PC-3 (cell line): ENCODE data around the gene STING1. TPM values are rescaled to one million over a fixed set of nuclear protein-coding genes. Genes with fewer than 3 reads are reported as not detected.

Experiments used
- ATAC-seq: fragments of 200-7000 bp; cut with Tn5 transposase; 2 replicates; pipeline ENCODE4 v1.9.1; 2020; ENCODE audit warnings: mild to moderate bottlenecking, moderate library complexity
- BruUV-seq: library from RNA; stranded (reverse); fragments of 400-500 nt; replicated peaks from 2 replicates; lab custom pipeline; 2021; lab: Mats Ljungman, UMichigan
- CTCF ChIA-PET: fragments of 300-600 bp; sonication (Branson Sonifier 250); formaldehyde crosslinking; loops from one replicate; lab custom pipeline; 2022; ENCODE audit warnings: antibody characterized with exemption; lab: Charles Lee
- POLR2A ChIA-PET: fragments of 300-600 bp; sonication (Branson Sonifier 250); formaldehyde crosslinking; loops from one replicate; lab custom pipeline; 2022; ENCODE audit warnings: antibody characterized with exemption; ENCODE audit not compliant: unreplicated experiment; lab: Charles Lee
- DNase-seq: peaks from one replicate; pipeline ENCODE4 v3.0.0-alpha.2; 2015
- H2AFZ ChIP-seq: fragments of 300-600 bp; sonication (generic); 2 replicates; pipeline ENCODE4 v1.6.0; 2016; ENCODE audit warnings: antibody characterized with exemption, low read length
- H3F3A ChIP-seq: fragments of 300-600 bp; sonication (generic); one replicate; pipeline ENCODE4 v1.6.0; 2017; ENCODE audit warnings: antibody characterized with exemption, low read length, control low read depth, mild to moderate bottlenecking; ENCODE audit not compliant: unreplicated experiment
- H3K27ac ChIP-seq: fragments of 300-600 bp; sonication (generic); 2 replicates; pipeline ENCODE4 v1.5.1; 2016; ENCODE audit warnings: mild to moderate bottlenecking, low read length
- H3K27me3 ChIP-seq: fragments of 300-600 bp; sonication (generic); 2 replicates; pipeline ENCODE4 v1.6.1; 2016; ENCODE audit warnings: low read length, mixed read lengths
- H3K36me3 ChIP-seq: fragments of 300-600 bp; sonication (generic); 2 replicates; pipeline ENCODE4 v1.6.1; 2016; ENCODE audit warnings: low read depth, mixed run types, low read length, mixed read lengths
- H3K4me1 ChIP-seq: fragments of 300-600 bp; sonication (generic); 2 replicates; pipeline ENCODE4 v1.5.1; 2016; ENCODE audit warnings: low read length; ENCODE audit not compliant: insufficient read depth
- H3K4me2 ChIP-seq: fragments of 300-600 bp; sonication (generic); 2 replicates; pipeline ENCODE4 v1.6.0; 2016; ENCODE audit warnings: low read length
- H3K4me3 ChIP-seq: fragments of 300-600 bp; sonication (generic); 2 replicates; pipeline ENCODE4 v1.5.1; 2016; ENCODE audit warnings: mild to moderate bottlenecking, low read length, mixed read lengths
- H3K79me2 ChIP-seq: fragments of 300-600 bp; sonication (generic); 2 replicates; pipeline ENCODE4 v1.6.1; 2017; ENCODE audit warnings: low read length, mixed read lengths
- H3K9ac ChIP-seq: fragments of 300-600 bp; sonication (generic); 2 replicates; pipeline ENCODE4 v1.6.0; 2016; ENCODE audit warnings: mild to moderate bottlenecking, low read length
- H3K9me2 ChIP-seq: fragments of 300-600 bp; sonication (generic); replicated peaks from 2 replicates; pipeline ENCODE4 v1.6.1; 2016; ENCODE audit warnings: mixed run types, low read length, mixed read lengths
- H3K9me3 ChIP-seq: fragments of 300-600 bp; sonication (generic); 2 replicates; pipeline ENCODE4 v1.6.1; 2016; ENCODE audit warnings: low read length, mixed read lengths
- H4K20me1 ChIP-seq: fragments of 300-600 bp; sonication (generic); 2 replicates; pipeline ENCODE4 v1.6.1; 2016; ENCODE audit warnings: low read length, mixed read lengths
- CTCF ChIP-seq: fragments of 300-600 bp; sonication (generic); conservative IDR thresholded peaks from 2 replicates; pipeline ENCODE4 v1.5.1; 2017; ENCODE audit warnings: antibody characterized with exemption, low read depth, mild to moderate bottlenecking, low read length
- EZH2 ChIP-seq: fragments of 300-600 bp; sonication (generic); IDR thresholded peaks from one replicate; pipeline ENCODE4 v1.6.1; 2017; ENCODE audit warnings: antibody characterized with exemption, mild to moderate bottlenecking, low read length; ENCODE audit not compliant: unreplicated experiment
- EZH2phosphoT487 ChIP-seq: fragments of 300-600 bp; sonication (generic); IDR thresholded peaks from 2 replicates; pipeline ENCODE4 v1.6.1; 2018; ENCODE audit warnings: mild to moderate bottlenecking, antibody characterized with exemption, low read length, borderline replicate concordance
- intact Hi-C: fragments of 100-400 bp; cut with micrococcal nuclease; formaldehyde crosslinking; loops from 2 replicates; pipeline ENCODE4 v1.9.0; 2023
- total RNA-seq: library from RNA; depleted of rRNA; stranded (reverse); fragments of >200 nt; gene quantifications from 2 replicates; pipeline ENCODE4 v1.2.3, GENCODE V29; 2014; rRNA removed

Gene STING1
- total RNA-seq, 1 experiment from 2014 or later, result 12.6 TPM

GRCh38 chr5:139430015-139430414, 52.5 kb downstream of the STING1 start:
- no peak overlapping the region for H3K4me2 ChIP-seq
- no TSS peak for BruUV-seq
- no peak for ATAC-seq

GRCh38 chr5:139426203-139426885, 56.2 kb downstream of the STING1 start:
- H3K9me2 ChIP-seq, result no peaks in the 10 kb centered on the region
- H3K9me3 ChIP-seq, result no peaks in the 10 kb centered on the region
- H3K27ac ChIP-seq, result no peak overlapping the region
- intact Hi-C loops, result no loop called here
- peak; percentile 4 for DNase-seq
- H3K79me2 ChIP-seq, result no peaks in the 10 kb centered on the region
- no TSS peak for BruUV-seq
- no peaks in the 10 kb centered on the region for H3K4me1 ChIP-seq
- H3K4me3 ChIP-seq, result no peak overlapping the region
- POLR2A ChIA-PET, result no interaction called here
- no peak overlapping the region for H3K4me2 ChIP-seq
- no peak overlapping the region for H2AFZ ChIP-seq
- H3F3A ChIP-seq, result no peaks in the 10 kb centered on the region
- no peak overlapping the region for H3K9ac ChIP-seq
- CTCF ChIA-PET, result no interaction called here
- H4K20me1 ChIP-seq, result no peaks in the 10 kb centered on the region
- no peaks in the 10 kb centered on the region for H3K27me3 ChIP-seq
- no peaks in the 10 kb centered on the region for H3K36me3 ChIP-seq
- no peak for ATAC-seq
- TF ChIP-seq CTCF (no peak), EZH2 (no peak), EZH2phosphoT487 (no peak)

More at GRCh38 chr5:139430015-139430414, 52.5 kb downstream of the STING1 start:
- no peak overlapping the region for H3K27ac ChIP-seq
- POLR2A ChIA-PET, result no interaction called here
- CTCF ChIA-PET, result no interaction called here
- no peaks in the 10 kb centered on the region for H4K20me1 ChIP-seq
- no peak overlapping the region for H2AFZ ChIP-seq
- H3F3A ChIP-seq, result no peaks in the 10 kb centered on the region
- intact Hi-C loops, result no loop called here
- H3K79me2 ChIP-seq, result no peaks in the 10 kb centered on the region
- TF ChIP-seq EZH2 (no peak), EZH2phosphoT487 (no peak), CTCF (no peak)
- H3K9me2 ChIP-seq, result no peaks in the 10 kb centered on the region
- no peaks in the 10 kb centered on the region for H3K36me3 ChIP-seq
- no peak overlapping the region for H3K4me3 ChIP-seq
- DNase-seq, result no peak
- no peaks in the 10 kb centered on the region for H3K9me3 ChIP-seq
- H3K4me1 ChIP-seq, result no peaks in the 10 kb centered on the region
- H3K27me3 ChIP-seq, result no peaks in the 10 kb centered on the region
- no peak overlapping the region for H3K9ac ChIP-seq

Other genes with a start within 250 kb of the STING1 start
- 139 and 162 TPM in 2 replicates for gene MATR3, start 189.0 kb downstream of the STING1 start, total RNA-seq
- 35.1 and 39.3 TPM in 2 replicates for gene PAIP2, start 140.9 kb downstream of the STING1 start, total RNA-seq
- not detected in 2 replicates for gene SLC23A1, start 99.5 kb downstream of the STING1 start, total RNA-seq
- 0.22 and 1.0 TPM in 2 replicates for gene MZB1, start 92.8 kb downstream of the STING1 start, total RNA-seq
- gene PROB1, start 87.7 kb downstream of the STING1 start, total RNA-seq, result 1.9 and 2.2 TPM in 2 replicates
- gene SPATA24, start 78.7 kb downstream of the STING1 start, total RNA-seq, result 1.4 and 3.1 TPM in 2 replicates
- gene DNAJC18, start 43.2 kb downstream of the STING1 start, total RNA-seq, result 3.2 and 4.4 TPM in 2 replicates
- gene ECSCR, start 20.0 kb downstream of the STING1 start, total RNA-seq, result 0.36 TPM in 1 of 2 replicates, not detected in the other
- gene SMIM33, start 11.8 kb downstream of the STING1 start, total RNA-seq, result not detected in 2 replicates
- 98.7 and 104 TPM in 2 replicates for gene UBE2D2, start 78.6 kb upstream of the STING1 start, total RNA-seq
- 31.1 and 42.4 TPM in 2 replicates for gene CXXC5, start 165.6 kb upstream of the STING1 start, total RNA-seq